Right cardiac atrium (tissue), 5 donors: ENCODE data around the gene ADCYAP1R1. TPM values are rescaled to one million over a fixed set of nuclear protein-coding genes. Genes with fewer than 3 reads are reported as not detected.
A peak's percentile ranks its signal among the peaks of the same experiment; 100 is the strongest.

Source experiments
- ATAC-seq, 2 donors: fragments of 200-7000 bp; cut with Tn5 transposase; one replicate each; pipeline versions ENCODE4 v1.8.0 to v1.9.1; 2020; ENCODE audit warnings: moderate library complexity in 2 of 2, mild to moderate bottlenecking in 1 of 2
- DNase-seq, 3 donors: peaks; one replicate each; pipeline ENCODE4 v3.0.0-alpha.2; 2020
- H3K27ac ChIP-seq: one replicate; pipeline ENCODE4 v1.5.1; 2013; ENCODE audit warnings: mild to moderate bottlenecking, low read length, control low read depth, moderate library complexity
- H3K27me3 ChIP-seq: one replicate; pipeline ENCODE4 v1.6.1; 2013; ENCODE audit not compliant: control insufficient read depth, insufficient read depth
- H3K4me1 ChIP-seq: one replicate; pipeline ENCODE4 v1.6.1; 2013; ENCODE audit warnings: low read length; ENCODE audit not compliant: control insufficient read depth, insufficient read depth
- H3K4me3 ChIP-seq: one replicate; pipeline ENCODE4 v1.5.1; 2013; ENCODE audit warnings: low read length, control low read depth
- H3K9me3 ChIP-seq: one replicate; pipeline ENCODE4 v1.6.1; 2013; ENCODE audit warnings: low read length; ENCODE audit not compliant: control insufficient read depth
- WGBS: extraction: QIAGEN DNeasy Blood & Tissue Kit; methylation state at CpG from one replicate; pipeline ENCODE4 v1.1.7; 2013; 5-methylcytosine and 5-hydroxymethylcytosine counted together
- intact Hi-C, 4 donors: fragments of 100-400 bp; cut with DNase I; formaldehyde crosslinking; loops; one replicate each; pipeline versions ENCODE4 v1.11.0 to v1.14.0; 2022 to 2023
- polyA plus RNA-seq: library from polyadenylated mRNA; stranded (reverse); fragments of 200-250 nt; gene quantifications from one replicate; pipeline ENCODE4 v1.2.3, GENCODE V29; 2013
- total RNA-seq, 4 donors: library from RNA; stranded (reverse); fragmentation: NEBNext Ultra II Directional; extraction: Animal tissue kit (Norgen Biotek cat#: 25700); gene quantifications; one replicate each; pipeline ENCODE4 v1.2.1, GENCODE V29; 2021
- donor health status: healthy with polysubstance abuse.
- donor health status: DM: no; HTN: yes; CAD: no.
- donor health status: DM: no; HTN: no; CAD: no.
- donor health status: DM: no; HTN: yes; CAD: no; lungs with severe emphysema.
- donor health status: DM: yes; HTN: yes; CAD: no.

Gene ADCYAP1R1
- total and polyA plus RNA-seq, 5 donors = 0.84 to 3.4 (median 1.7) TPM

GRCh38 chr7:31044529-31044928 lies 7.6 kb upstream of the ADCYAP1R1 start:
- H3K9me3 ChIP-seq = no peaks in the 10 kb centered on the region
- H3K27me3 ChIP-seq = no peaks in the 10 kb centered on the region
- H3K4me3 ChIP-seq = no peak overlapping the region
- no peaks in the 10 kb centered on the region for H3K4me1 ChIP-seq
- intact Hi-C loops = no loop called here
- H3K27ac ChIP-seq = no peak overlapping the region
- DNase-seq (no peak), ATAC-seq (no peak)
- 63% methylated on average over 5 of the region's 5 CpGs for WGBS

- WGBS = 79% methylated on average over 5 of the region's 5 CpGs
- Histone ChIP-seq H3K27me3 (no peaks in the 10 kb centered on the region), H3K4me1 (no peaks in the 10 kb centered on the region), H3K4me3 (no peak overlapping the region), H3K27ac (no peak overlapping the region), H3K9me3 (no peaks in the 10 kb centered on the region)
- DNase-seq (no peak), ATAC-seq (no peak)
- intact Hi-C loops = no loop called here
Measured at GRCh38 chr7:31046723-31047122, 5.4 kb upstream of the ADCYAP1R1 start.

- H3K4me3 ChIP-seq = no peak overlapping the region
- no peak overlapping the region for H3K27ac ChIP-seq
- no peaks in the 10 kb centered on the region for H3K4me1 ChIP-seq
- no peak for DNase-seq
- no peak for ATAC-seq
- WGBS = 75% methylated on average over 9 of the region's 9 CpGs
- no peaks in the 10 kb centered on the region for H3K9me3 ChIP-seq
- no peaks in the 10 kb centered on the region for H3K27me3 ChIP-seq
- intact Hi-C loops = no loop called here
Measured at GRCh38 chr7:31047313-31048146, 4.6 kb upstream of the ADCYAP1R1 start.

- WGBS = 83% methylated on average over 12 of the region's 12 CpGs
Measured at GRCh38 chr7:31049005-31049765, 2.9 kb upstream of the ADCYAP1R1 start.

GRCh38 chr7:31052487-31052840 lies 356 bp downstream of the ADCYAP1R1 start:
- intact Hi-C loops = no loop called here
- Histone ChIP-seq H3K27ac (no peak overlapping the region), H3K27me3 (no peaks in the 10 kb centered on the region)

More at GRCh38 chr7:31049005-31049765, 2.9 kb upstream of the ADCYAP1R1 start:
- Histone ChIP-seq H3K4me3 (no peak overlapping the region), H3K27me3 (no peaks in the 10 kb centered on the region), H3K9me3 (no peaks in the 10 kb centered on the region), H3K4me1 (no peaks in the 10 kb centered on the region), H3K27ac (no peak overlapping the region)
- intact Hi-C loops = no loop called here
- ATAC-seq (no peak), DNase-seq (no peak)

GRCh38 chr7:31052841-31053601 lies 913 bp downstream of the ADCYAP1R1 start:
- Histone ChIP-seq H3K27ac (no peak overlapping the region), H3K4me1 (no peaks in the 10 kb centered on the region), H3K4me3 (peak overlapping the region; percentile 33), H3K9me3 (no peaks in the 10 kb centered on the region), H3K27me3 (no peaks in the 10 kb centered on the region)
- ATAC-seq (no peak), DNase-seq (no peak)
- intact Hi-C loops = no loop called here
- WGBS = 4% methylated on average over 50 of the region's 50 CpGs

More at GRCh38 chr7:31052487-31052840, 356 bp downstream of the ADCYAP1R1 start:
- ATAC-seq (no peak), DNase-seq (no peak)
- WGBS = 2% methylated on average over 52 of the region's 52 CpGs
- no peaks in the 10 kb centered on the region for H3K9me3 ChIP-seq
- no peaks in the 10 kb centered on the region for H3K4me1 ChIP-seq
- H3K4me3 ChIP-seq = peak overlapping the region; percentile 33

GRCh38 chr7:31053986-31054385 lies 1.9 kb downstream of the ADCYAP1R1 start:
- WGBS = 89% methylated on average over 5 of the region's 5 CpGs

GRCh38 chr7:31054608-31055278 lies 2.6 kb downstream of the ADCYAP1R1 start:
- no peaks in the 10 kb centered on the region for H3K4me1 ChIP-seq
- intact Hi-C loops = no loop called here
- no peak for ATAC-seq
- WGBS = 66% methylated on average over 11 of the region's 11 CpGs
- no peak overlapping the region for H3K27ac ChIP-seq
- H3K27me3 ChIP-seq = no peaks in the 10 kb centered on the region
- H3K4me3 ChIP-seq = no peak overlapping the region
- H3K9me3 ChIP-seq = no peaks in the 10 kb centered on the region
- no peak for DNase-seq

More at GRCh38 chr7:31053986-31054385, 1.9 kb downstream of the ADCYAP1R1 start:
- ATAC-seq (no peak), DNase-seq (no peak)
- Histone ChIP-seq H3K4me3 (no peak overlapping the region), H3K27ac (no peak overlapping the region), H3K4me1 (no peaks in the 10 kb centered on the region), H3K9me3 (no peaks in the 10 kb centered on the region), H3K27me3 (no peaks in the 10 kb centered on the region)
- intact Hi-C loops = no loop called here

- 75% methylated on average over 5 of the region's 5 CpGs for WGBS
- ATAC-seq (no peak), DNase-seq (no peak)
- H3K9me3 ChIP-seq = no peaks in the 10 kb centered on the region
- intact Hi-C loops = no loop called here
- no peak overlapping the region for H3K27ac ChIP-seq
- no peak overlapping the region for H3K4me3 ChIP-seq
- H3K4me1 ChIP-seq = no peaks in the 10 kb centered on the region
- no peaks in the 10 kb centered on the region for H3K27me3 ChIP-seq
Measured at GRCh38 chr7:31055471-31055870, 3.4 kb downstream of the ADCYAP1R1 start.

- DNase-seq (no peak), ATAC-seq (no peak)
- Histone ChIP-seq H3K27ac (no peak overlapping the region), H3K4me3 (no peak overlapping the region), H3K9me3 (no peaks in the 10 kb centered on the region), H3K27me3 (no peaks in the 10 kb centered on the region), H3K4me1 (no peaks in the 10 kb centered on the region)
- intact Hi-C loops = no loop called here
- 72% methylated on average over 10 of the region's 10 CpGs for WGBS
Measured at GRCh38 chr7:31056775-31057346, 4.8 kb downstream of the ADCYAP1R1 start.
